HG03439 (cell line): Measurements from ENCODE around the gene GCNA.
"Not testable (repeated sequence)": the region's sequence is repeated elsewhere in the genome, so short reads cannot be mapped to it uniquely, and the experiment has no call there.

Experiments used
- ATAC-seq: cut with Tn5 transposase; IDR thresholded peaks from one replicate; pipeline ENCODE4 v1.9.1; 2021; ENCODE audit warnings: mild to moderate bottlenecking, moderate library complexity; ENCODE audit not compliant: unreplicated experiment

GCNA gene

DNA sequence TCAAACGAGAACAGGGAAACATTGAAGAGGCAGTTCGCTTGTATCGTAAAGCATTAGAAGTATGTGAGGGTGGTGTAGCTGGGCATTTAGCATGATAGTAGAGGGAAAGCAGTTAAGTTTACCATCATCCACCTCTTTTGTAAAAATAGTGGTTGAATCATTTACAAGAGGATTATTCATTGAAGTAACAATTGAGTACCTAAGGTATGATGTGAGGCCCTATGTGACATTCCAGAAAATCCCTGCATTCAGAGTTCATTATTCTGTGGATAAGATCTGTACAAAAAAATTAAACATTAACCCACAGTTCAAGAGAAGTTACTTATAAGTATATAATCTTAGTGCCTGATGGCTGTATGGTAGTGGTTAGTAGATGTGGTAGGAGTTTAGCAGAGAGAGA, 22.2 kb upstream of the GCNA start:
- no peak for ATAC-seq

GRCh38 chrX:71558920-71559319, 19.3 kb upstream of the GCNA start:
- no peak for ATAC-seq

DNA sequence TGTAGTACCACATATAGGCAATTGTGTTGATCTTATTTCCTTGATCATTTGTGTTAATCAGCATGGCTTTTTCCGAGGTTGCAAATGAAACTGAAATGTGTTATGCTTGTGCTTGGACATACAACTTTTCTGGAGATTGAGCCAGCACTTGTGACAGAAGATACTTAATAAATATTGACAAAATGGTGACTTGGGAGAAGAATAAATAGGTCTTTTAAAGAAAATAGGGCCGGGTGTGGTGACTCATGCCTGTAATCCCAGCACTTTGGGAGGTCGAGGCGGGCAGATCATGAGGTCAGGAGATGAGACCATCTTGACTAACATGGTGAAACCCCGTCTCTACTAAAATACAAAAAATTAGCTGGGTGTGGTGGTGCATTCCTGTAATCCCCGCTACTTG, 18.5 kb upstream of the GCNA start:
- ATAC-seq, result not testable (repeated sequence)

GRCh38 chrX:71563921-71564320, 14.3 kb upstream of the GCNA start:
- ATAC-seq, result no peak

DNA sequence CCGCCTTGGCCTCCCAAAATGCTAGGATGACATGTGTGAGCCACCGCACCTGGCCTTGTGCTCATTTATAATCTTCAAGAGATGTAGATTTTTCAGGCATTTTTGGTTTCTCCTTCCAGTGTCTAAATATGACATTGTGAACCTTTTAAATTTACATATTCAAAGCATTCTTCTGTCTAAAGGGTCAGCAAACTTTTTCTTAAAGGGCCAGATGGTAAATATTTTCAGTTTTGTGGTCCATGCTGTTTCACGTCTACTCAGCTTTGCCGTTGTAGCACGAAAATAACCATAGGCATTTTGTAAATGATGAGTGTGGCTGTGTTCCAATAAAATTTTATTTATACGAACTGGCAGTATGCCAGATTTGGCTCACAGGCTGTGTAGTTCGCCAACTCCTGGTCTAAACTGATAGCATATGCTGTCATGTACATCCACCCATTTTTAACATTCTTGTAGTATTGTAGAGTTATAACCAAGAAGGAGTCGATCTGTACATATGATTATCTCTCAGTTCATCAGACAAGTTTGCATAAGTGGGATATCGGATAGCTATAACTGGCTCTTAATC, 12.7 kb upstream of the GCNA start:
- no peak for ATAC-seq

- ATAC-seq, result not testable (repeated sequence)
Observed at GRCh38 chrX:71571390-71571789, 6.8 kb upstream of the GCNA start.

DNA sequence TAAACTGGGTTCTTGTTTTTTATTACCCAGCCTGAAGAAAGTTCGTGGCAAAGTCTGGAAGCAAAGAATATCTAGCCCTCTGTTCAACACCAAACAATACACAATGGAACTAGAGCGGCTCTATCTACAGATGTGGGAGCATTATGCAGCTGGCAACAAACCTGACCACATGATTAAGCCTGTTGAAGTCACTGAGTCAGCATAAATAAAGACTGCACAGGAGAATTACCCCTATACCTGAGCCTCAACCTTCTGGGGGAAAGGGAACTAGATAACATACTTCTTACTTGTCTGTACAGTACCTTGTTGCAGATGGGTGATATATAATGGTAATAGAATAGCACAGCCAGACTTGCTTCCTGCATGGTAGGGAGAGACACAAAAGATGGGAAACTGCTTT, 4.6 kb upstream of the GCNA start:
- ATAC-seq, result no peak

- no peak for ATAC-seq
Observed at GRCh38 chrX:71577682-71578081, 555 bp upstream of the GCNA start.

GRCh38 chrX:71579136-71579989, 1.1 kb downstream of the GCNA start:
- ATAC-seq, result no peak

DNA sequence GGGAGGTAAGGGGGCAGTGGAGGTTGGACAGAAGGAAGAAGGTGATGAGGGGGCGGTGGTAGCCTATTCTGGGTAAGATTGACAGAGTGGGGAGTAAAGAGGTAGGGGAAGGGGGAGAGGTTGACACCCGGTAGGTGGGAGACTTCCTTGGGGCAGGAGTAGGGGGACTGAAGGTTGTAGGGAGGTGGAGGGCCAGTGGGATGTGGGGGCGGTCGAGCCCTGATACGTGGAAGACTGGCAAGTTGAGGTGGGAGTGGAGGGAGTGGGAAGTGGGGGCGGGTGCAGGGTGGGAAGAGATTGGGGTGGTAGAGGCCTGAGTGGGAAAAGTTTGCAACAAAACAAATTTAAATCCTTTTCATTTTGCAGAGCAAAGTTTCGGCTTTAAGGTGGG, 1.7 kb downstream of the GCNA start:
- ATAC-seq, result no peak

DNA sequence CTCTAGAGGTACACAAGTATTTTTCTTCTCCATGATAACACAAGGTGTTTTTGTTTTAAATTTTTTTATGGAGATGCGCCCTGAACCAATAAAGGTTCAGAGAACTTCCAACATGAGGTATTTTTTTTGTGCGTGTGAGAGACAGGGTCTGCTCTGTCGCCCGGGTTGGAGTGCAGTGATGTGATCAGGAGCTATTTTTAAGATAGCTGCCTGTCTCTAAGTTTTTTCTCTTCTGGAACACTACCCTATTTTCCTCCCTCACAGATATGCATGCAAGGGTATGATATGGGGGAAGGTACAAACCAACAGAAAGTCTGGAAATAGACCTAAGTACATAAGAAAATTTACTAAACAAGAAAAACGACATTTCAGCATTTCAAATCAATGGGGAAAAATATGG, 3.0 kb downstream of the GCNA start:
- no peak for ATAC-seq

DNA sequence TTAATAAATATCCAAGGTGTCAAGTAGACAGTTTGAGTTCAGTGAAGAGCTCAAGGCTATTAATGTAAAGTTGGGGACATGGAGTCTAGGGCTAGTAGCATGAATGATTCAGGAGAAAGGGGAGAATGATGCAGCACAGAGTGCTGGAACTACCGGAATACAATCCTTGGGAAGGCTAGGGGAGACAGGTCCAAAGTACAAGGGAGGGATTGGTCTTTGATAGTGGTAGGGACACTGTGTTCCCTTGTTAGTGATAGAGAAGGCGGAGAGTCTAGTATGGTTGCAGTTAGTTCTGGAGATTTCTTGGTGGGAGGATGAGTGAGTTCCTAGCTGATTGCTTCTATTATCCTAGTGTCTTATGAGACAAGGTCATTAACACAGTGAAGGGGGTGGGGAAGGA, 8.7 kb downstream of the GCNA start:
- ATAC-seq, result no peak

- ATAC-seq, result not testable (repeated sequence)
Observed at GRCh38 chrX:71593210-71593609, 15.0 kb downstream of the GCNA start.

GRCh38 chrX:71599965-71600364, 21.7 kb downstream of the GCNA start:
- no peak for ATAC-seq

GRCh38 chrX:71603618-71604017, 25.4 kb downstream of the GCNA start:
- no peak for ATAC-seq

GRCh38 chrX:71604141-71604540, 25.9 kb downstream of the GCNA start:
- no peak for ATAC-seq

GRCh38 chrX:71604796-71605568, 26.7 kb downstream of the GCNA start:
- no peak for ATAC-seq

DNA sequence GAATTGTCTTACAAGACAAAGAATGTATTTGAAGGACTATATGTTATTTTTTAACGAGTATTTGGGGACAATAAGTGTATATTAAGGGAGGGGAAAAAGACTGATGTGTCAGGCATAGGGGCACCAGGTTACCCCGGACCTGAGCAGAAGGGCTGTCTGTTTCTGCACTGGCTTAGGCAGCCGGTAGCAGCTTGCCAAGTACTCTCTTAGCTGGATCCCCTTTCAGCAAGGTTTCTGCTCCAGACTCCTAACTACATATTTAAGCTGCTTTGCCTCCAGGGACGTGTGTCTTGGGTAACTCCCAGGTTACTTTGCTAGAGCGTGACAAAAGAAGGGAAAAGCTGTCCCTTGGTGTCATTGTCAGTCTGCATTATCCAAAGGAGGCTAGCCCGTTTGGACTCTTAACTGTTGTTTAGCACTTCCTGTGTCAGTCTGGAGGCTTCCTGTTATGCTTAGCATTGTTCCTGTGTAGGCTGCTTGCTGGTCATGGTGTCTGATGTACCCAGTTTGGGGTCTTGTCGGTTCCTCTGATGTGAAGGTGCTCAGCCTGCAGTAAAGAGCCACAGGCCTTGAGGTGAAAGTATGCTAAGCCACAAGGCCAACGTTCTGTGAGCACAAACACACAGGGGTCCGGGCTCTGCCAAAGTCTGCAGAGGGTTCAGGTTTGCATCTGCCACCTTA, 28.4 kb downstream of the GCNA start:
- no peak for ATAC-seq

- ATAC-seq, result no peak
Observed at GRCh38 chrX:71607488-71607887, 29.3 kb downstream of the GCNA start.

GRCh38 chrX:71609095-71609750, 31.0 kb downstream of the GCNA start:
- no peak for ATAC-seq

DNA sequence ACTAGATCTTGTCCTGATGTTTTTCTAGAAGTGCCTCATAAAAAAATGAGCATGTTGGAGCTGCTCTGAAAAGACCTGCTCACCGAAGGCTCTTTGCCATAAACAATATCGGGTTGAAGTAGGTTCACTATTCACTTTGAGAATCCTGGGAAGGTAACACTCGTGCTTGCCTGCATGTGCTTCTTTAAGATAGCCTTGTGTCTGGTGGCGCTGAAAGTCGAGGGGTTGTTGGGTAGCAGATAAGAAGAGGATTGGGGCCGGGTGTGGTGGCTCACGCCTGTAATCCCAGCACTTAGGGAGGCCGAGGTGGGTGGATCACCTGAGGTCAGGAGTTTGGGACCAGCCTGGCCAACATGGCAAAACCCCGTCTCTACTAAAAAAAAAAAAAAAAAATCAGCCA, 33.5 kb downstream of the GCNA start:
- not testable (repeated sequence) for ATAC-seq
